Activated CD4-positive, alpha-beta T cell treated with anti-CD3 and anti-CD28 coated beads, Interleukin-2, amount 50 U/mL, for 1 hour (primary cell): Measurements from ENCODE around the gene AGBL1.

Experiments
- DNase-seq: peaks from one replicate; pipeline ENCODE4 v3.0.0-alpha.2; 2020

AGBL1 gene

GRCh38 chr15:86165265-86166211 lies 85.9 kb downstream of the AGBL1 start:
- no peak for DNase-seq

- DNase-seq, result no peak
Observed at GRCh38 chr15:86167841-86168240, 88.2 kb downstream of the AGBL1 start.

DNA sequence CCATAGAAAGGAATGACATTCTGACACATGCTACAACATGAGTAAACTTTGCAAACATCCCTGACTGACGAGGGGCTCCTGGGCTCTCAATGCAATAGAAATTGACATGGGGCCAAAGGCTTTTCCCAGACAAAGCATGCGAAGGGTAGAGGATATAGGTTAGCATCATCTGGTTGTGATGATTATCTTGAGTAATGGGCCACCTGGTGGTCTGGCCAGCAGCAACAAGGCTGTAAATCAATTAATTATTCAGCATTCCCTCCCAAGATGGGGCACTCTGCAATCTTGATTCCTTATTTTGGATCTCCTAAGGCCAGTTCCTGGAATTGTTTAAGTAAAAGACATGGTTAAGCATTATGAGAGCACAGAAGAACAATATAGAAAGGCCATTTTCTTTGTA lies 99.2 kb downstream of the AGBL1 start:
- no peak for DNase-seq

DNA sequence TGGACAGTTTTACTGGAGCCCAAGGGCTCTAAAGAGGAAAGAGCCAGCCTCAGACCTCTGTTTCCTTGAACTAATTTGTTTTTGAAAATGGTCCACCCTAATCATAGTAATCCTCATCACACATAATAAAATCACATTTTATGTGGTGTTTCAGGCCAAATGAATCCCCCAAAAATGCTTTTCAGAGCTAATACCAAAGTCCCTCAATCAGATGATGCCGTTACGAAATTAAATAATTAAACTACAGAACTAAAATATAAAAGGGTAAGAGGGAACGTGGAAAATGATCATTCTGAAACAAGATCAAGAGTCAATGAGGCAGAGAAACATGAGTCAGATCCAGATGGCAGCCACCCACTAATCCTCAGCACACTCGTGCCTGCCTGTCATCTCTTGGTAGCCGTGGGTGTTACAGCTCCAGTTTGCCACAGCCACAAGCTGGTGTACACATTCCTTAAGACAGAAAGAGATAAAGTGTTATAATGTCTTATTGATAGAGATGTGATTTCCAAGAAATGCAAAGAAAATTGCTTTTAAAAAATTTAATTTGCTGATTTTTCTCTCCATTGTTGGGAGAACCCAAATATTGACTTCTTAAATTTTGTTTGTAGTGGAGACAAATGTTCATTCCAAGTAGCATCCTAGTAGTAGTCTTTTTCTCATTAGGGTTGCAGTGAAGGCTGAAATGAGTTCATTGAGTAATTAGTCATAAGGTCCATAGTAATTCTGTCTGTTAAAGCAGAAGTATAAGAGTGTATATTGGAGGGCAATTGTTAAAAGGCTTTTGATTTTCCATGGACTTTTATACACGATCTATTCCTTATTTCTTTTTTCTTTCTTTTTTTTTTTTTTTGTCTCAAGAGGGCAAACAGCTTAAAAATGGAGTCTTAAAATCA lies 104.2 kb downstream of the AGBL1 start:
- DNase-seq, result no peak

DNA sequence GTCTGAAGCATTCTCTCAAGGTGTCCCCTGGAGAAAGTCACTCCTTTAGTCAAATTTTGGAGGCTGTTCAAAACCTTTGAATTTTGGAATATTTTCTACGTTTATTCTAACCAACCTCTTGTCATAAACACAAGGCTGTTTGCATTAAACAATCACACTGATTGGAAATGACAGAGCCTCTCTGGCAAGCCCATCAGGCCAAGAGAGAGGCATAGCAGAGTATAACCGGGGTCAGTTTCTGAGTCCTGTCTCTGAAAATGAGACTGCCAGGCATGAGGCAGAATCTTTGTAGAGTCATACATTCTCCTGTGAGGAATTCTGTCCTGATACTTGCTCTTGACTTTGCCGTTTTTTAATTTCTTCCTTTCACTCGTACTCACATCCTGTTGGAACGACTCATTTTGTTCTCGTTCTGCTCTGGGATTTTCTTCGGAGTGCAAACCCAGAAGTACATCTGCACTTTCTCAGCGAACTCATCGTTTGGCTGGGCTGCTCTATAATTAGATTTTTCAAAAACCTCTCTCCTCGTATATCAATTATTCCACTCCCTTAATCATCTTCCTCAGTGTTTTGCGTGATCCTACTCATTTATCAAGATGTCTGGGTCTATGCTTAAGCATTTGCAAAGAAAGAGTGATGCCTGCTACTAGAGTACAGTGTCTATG lies 114.2 kb downstream of the AGBL1 start:
- DNase-seq, result no peak

- DNase-seq, result no peak
Observed at GRCh38 chr15:86197770-86198169, 118.1 kb downstream of the AGBL1 start.

DNA sequence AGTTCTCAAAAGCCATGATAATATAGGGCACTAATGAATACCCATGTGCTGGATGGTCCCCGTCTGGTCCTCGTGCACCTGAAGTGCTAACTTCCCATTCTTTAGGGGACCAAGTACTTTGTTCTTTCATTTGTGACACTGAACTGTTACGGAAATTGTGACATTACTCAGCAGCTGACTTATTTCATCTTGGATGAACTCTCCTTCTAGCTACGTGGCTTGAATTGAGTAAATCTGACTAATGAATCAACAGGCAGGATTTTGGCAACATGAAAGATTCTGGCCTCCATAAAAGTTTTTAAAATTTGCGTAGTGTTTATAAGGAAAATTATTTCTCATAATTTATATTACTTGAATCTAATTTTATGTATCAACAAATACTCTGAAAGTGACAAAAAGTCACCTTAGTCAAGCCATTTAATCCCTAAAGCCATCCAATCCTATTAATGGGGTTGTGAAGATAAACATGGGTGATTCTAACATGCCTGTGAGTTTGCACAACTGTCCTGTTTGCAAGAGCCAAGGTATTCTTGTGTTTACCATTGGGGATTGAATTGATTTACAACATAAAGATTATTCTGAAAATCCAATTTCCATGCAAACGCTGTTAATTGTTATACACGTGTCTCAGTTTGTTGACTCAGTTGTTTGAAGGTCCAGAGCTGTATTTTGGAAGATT lies 119.9 kb downstream of the AGBL1 start:
- DNase-seq, result no peak

DNA sequence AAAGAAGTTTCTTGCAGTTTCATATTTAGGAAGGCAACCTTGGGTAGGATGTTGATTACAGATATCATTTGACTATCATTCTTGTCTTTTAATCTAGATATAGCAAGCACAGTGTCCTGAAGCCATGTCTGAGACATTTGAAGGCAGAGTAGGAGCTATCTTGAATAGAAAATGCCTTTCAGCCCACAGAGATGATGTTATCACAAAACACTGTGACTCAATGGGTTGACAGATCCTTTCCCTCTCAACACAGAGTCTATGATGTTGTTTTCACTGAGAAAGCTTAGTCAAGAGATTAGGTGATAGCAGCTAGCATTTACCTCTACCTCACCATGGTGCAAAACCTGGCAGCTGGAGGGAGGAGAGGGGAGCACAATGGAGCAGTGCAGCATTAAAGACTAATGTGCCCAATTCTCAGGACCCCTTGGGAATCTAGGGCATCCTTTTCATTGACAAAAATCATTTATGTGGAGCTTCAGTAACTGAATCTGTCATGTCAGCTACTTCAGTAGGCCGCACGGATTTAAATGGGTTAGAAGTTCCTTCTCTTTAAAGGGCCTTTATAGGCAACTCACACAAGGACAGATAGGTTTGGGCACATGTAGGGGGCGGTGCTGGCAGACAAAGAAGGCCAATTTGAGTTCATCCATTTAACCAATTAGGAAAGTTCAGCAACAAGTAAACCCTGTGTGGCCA lies 121.8 kb downstream of the AGBL1 start:
- DNase-seq, result no peak

DNA sequence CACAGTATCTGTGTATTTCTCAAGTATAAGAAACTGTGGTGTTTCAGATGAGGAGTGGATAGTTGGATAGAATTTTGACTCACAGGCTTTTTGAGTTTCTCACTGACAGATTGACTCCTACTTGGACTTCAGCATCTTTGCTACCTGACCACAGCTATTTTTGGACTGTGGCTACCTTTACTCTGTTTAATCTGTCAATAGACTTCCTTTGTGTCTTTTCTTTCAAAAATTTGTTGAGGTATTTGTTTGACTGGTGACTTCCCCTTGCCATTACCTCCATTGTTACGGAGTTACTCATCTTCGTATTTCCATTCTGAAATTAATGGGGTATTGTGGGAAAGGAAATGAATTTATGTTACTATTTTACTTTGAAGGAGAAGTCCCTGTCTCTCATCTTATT lies 123.8 kb downstream of the AGBL1 start:
- no peak for DNase-seq

GRCh38 chr15:86205096-86205495 lies 125.4 kb downstream of the AGBL1 start:
- DNase-seq, result no peak

DNA sequence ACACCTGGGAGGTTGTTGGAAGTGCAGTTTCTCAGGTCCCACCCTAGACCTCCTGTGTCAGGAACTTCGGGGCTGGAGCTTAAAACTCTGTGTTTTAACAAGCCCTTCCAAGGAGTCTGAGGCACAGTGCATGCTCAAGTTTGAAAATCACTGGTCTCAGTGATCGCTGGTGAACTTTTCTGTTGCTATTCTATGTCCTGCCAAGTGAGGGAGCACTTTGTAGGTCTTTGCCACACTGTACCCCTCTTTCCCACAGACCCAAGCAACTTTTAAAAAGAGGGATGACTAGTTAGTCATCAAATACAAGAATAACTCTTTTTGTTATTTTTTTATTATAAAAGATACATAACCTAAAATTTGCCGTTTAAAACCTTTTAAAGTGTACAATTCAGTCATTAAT lies 133.7 kb downstream of the AGBL1 start:
- no peak for DNase-seq

DNA sequence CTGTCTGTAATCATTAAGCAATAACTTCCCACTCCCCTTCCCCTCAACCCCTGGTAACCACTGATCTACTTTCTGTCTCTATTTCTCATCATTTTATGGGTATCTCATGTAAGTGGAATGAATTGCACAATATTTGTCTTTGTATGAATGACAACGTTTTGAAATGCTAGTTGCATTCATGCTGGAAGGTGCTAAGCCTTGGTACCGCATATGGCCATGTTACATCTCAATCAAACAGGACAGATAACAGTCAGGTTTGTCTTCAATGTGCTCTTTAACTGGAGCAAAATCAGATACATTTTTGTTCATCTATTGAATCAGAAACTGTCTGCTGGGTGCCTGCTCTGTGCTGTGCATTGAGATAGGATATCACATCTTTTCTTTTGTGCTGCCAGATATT lies 134.2 kb downstream of the AGBL1 start:
- DNase-seq, result no peak

DNA sequence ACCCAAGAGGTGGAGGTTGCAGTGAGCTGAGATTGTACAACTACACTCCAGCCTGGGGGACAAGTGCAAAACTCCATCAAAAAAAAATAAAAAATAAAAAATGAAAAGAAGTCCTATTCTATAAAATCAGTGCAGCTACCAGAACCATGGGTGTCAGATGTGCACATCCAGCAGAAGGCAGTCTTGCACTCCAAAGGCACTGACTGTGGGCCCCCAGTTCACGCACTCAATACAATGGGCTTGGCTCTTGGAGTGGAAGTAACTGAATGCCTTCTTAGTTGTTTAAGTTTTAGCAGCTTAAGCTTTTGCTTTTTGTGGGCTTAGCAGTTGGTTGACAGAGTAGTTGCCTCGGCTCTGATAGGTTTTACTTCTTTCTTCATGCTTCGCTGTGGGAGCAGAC lies 141.4 kb downstream of the AGBL1 start:
- DNase-seq, result no peak

DNA sequence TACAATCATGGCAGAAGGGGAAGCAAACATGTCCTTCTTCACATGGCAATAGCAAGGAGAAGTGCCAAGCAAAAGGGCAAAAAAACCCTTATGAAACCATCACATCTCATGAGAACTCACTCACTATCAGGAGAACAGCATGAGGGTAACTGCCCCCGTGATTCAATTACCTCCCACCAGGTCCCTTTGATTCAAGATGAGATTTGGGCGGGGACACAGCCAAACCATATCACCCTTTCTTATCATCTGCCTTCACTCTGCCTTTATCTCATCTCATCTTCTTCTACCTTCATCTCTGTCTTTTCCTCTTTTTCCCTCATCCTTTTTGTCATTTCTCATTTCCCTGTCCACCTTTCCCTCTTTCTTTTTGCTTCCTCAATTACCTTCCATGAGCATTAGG lies 149.6 kb downstream of the AGBL1 start:
- no peak for DNase-seq

DNA sequence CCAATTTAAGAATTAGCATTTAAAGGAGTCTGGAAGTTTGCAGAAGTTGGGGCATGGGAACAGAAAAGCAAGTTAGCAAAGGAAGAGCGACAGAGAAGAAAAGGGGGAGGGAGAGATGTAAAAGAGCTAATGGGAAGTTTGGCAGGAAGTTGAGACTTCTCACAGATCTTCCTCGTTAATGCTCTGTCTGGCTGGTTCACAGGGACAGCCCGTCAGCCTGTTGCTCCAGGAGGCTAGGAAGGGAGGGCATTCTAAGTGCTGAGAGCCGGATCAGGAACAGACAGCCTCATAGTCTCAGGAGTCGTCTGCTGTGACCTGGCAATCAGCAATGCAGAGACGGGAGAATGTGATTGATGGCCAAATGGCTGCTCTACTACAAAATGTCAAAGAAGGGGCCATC lies 150.3 kb downstream of the AGBL1 start:
- no peak for DNase-seq

DNA sequence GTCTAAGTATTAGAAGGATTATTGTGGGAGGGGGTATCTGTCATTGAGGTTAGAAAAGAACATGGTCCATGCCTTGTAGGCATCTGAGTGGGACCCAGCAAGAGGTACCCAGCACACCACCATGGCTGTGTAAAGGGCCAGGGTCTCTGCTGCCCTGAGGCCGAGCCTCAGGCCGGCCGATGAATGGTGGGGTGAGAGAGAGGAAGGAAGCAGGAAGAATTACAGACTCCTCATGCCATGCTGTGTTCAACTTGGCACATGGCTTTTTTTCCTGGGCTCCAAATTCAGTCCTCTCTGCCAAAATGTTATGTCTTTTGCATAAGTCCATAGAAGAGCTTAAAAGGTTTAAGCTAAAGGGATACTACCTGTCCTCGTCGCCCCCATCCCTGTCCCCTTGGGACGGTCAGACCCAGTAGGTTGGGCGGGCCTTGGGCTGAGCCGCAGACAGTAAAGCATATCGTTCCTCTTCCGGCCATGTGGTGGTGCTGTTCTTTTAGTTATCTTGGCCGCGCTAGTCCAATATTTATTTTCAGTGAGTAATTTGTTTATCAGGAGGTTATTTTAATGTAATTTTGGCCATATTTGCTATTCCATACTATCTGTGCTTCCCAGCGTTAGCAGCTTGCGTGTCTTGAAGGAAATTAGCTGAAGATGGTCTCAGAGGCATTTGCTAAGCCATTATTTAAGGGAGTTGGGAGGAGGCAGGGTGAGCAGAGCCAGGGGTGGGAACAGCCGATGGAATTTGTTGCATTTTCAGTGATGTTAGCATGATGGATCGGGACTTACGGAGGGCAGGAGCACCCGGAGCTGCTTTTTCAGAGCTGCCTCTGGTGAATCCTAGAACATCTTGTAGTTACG lies 152.4 kb downstream of the AGBL1 start:
- DNase-seq, result peak; percentile 24

- no peak for DNase-seq
Observed at GRCh38 chr15:86235667-86236066, 156.0 kb downstream of the AGBL1 start.

- no peak for DNase-seq
Observed at GRCh38 chr15:86236356-86237110, 156.9 kb downstream of the AGBL1 start.

- no peak for DNase-seq
Observed at GRCh38 chr15:86237111-86237500, 157.4 kb downstream of the AGBL1 start.

GRCh38 chr15:86247249-86247955 lies 167.7 kb downstream of the AGBL1 start:
- no peak for DNase-seq
